ENCODE data around the gene NHS.

NHS gene

GRCh38 chrX:17736856-17737709 lies 362.1 kb downstream of the NHS start, which contains the start of gene SCML1:
TSS of gene SCML1 (plus strand) at chrX:17737493. CDS start at chrX:17744187, 6,694 bp downstream.
- peak; percentile 85 for DNase-seq (ENCODE audit: low spot score)

- peak; percentile 25 for DNase-seq (ENCODE audit: low spot score)
These were observed 362.6 kb downstream of the NHS start for GRCh38 chrX:17737710-17737985.

- peak; percentile 33 for DNase-seq (ENCODE audit: low spot score)
These were observed 363.1 kb downstream of the NHS start for GRCh38 chrX:17737986-17738713.

- no peak for DNase-seq (ENCODE audit: low spot score)
These were observed 363.9 kb downstream of the NHS start for GRCh38 chrX:17738737-17739535.

GRCh38 chrX:17740137-17741122 lies 365.4 kb downstream of the NHS start:
- DNase-seq (ENCODE audit: low spot score) = no peak

- peak; percentile 47 for DNase-seq (ENCODE audit: low spot score)
These were observed 366.1 kb downstream of the NHS start for GRCh38 chrX:17741123-17741511.

- no peak for DNase-seq (ENCODE audit: low spot score)
These were observed 368.9 kb downstream of the NHS start for GRCh38 chrX:17743913-17744312.

GRCh38 chrX:17744896-17745523 lies 370.0 kb downstream of the NHS start:
- DNase-seq (ENCODE audit: low spot score) = no peak

- no peak for DNase-seq (ENCODE audit: low spot score)
These were observed 372.7 kb downstream of the NHS start for GRCh38 chrX:17747692-17748091.

GRCh38 chrX:17748684-17749083 lies 373.7 kb downstream of the NHS start:
- no peak for DNase-seq (ENCODE audit: low spot score)

GRCh38 chrX:17750436-17750835 lies 375.4 kb downstream of the NHS start:
- no peak for DNase-seq (ENCODE audit: low spot score)

- no peak for DNase-seq (ENCODE audit: low spot score)
These were observed 383.4 kb downstream of the NHS start for GRCh38 chrX:17758382-17758781.

GRCh38 chrX:17759990-17760389 lies 385.0 kb downstream of the NHS start:
- no peak for DNase-seq (ENCODE audit: low spot score)

GRCh38 chrX:17767734-17768133 lies 392.7 kb downstream of the NHS start:
- DNase-seq (ENCODE audit: low spot score) = no peak

- no peak for DNase-seq (ENCODE audit: low spot score)
These were observed 394.0 kb downstream of the NHS start for GRCh38 chrX:17768997-17769396.

- DNase-seq (ENCODE audit: low spot score) = no peak
These were observed 394.8 kb downstream of the NHS start for GRCh38 chrX:17769701-17770269.

GRCh38 chrX:17773221-17773876 lies 398.3 kb downstream of the NHS start:
- DNase-seq (ENCODE audit: low spot score) = no peak

GRCh38 chrX:17774053-17774452 lies 399.1 kb downstream of the NHS start:
- DNase-seq (ENCODE audit: low spot score) = no peak

GRCh38 chrX:17778997-17779396 lies 404.0 kb downstream of the NHS start:
- DNase-seq (ENCODE audit: low spot score) = no peak

GRCh38 chrX:17779434-17779833 lies 404.4 kb downstream of the NHS start:
- DNase-seq (ENCODE audit: low spot score) = no peak

Measured in D341Med (cell line).